Occipital lobe (tissue), 2 donors: ENCODE data around the gene SV2C. TPM values are rescaled to one million over a fixed set of nuclear protein-coding genes. Genes with fewer than 3 reads are reported as not detected.
"Not testable (repeated sequence)": the region's sequence is repeated elsewhere in the genome, so short reads cannot be mapped to it uniquely, and the experiment has no call there.

ENCODE experiments used
- DNase-seq: peaks from one replicate; lab custom pipeline; 2025; lab: John Stamatoyannopoulos, UW
- total RNA-seq: library from RNA; depleted of rRNA; stranded (reverse); fragments of >200 nt; gene quantifications from one replicate; pipeline ENCODE4 v1.2.3, GENCODE V29; 2014

SV2C gene
- total RNA-seq: 1.7 TPM

- peak; percentile 18 for DNase-seq
These were observed at the start of gene SV2C for GRCh38 chr5:76082772-76083554. SV2C (plus strand) TSS chr5:76083383; CDS start chr5:76131751, 48,368 bp downstream.

- not testable (repeated sequence) for DNase-seq
These were observed 45.4 kb upstream of the SV2C start for GRCh38 chr5:76037736-76038151.

GRCh38 chr5:76038212-76038611, 45.0 kb upstream of the SV2C start:
- DNase-seq: no peak

- DNase-seq: no peak
These were observed 42.4 kb upstream of the SV2C start for GRCh38 chr5:76040806-76041205.

GRCh38 chr5:76041863-76042262, 41.3 kb upstream of the SV2C start:
- no peak for DNase-seq

- no peak for DNase-seq
These were observed 36.4 kb upstream of the SV2C start for GRCh38 chr5:76046741-76047140.

GRCh38 chr5:76050134-76050533, 33.0 kb upstream of the SV2C start:
- no peak for DNase-seq

- no peak for DNase-seq
These were observed 20.6 kb upstream of the SV2C start for GRCh38 chr5:76062502-76063041.

- DNase-seq: no peak
These were observed 17.9 kb upstream of the SV2C start for GRCh38 chr5:76065258-76065657.

- DNase-seq: no peak
These were observed 14.0 kb upstream of the SV2C start for GRCh38 chr5:76069061-76069735.

- DNase-seq: no peak
These were observed 8.6 kb upstream of the SV2C start for GRCh38 chr5:76074487-76075065.

- no peak for DNase-seq
These were observed 1.1 kb upstream of the SV2C start for GRCh38 chr5:76081811-76082771.

GRCh38 chr5:76083555-76084495, 642 bp downstream of the SV2C start:
- DNase-seq: no peak

GRCh38 chr5:76084496-76085242, 1.5 kb downstream of the SV2C start:
- DNase-seq: no peak

- no peak for DNase-seq
These were observed 2.0 kb downstream of the SV2C start for GRCh38 chr5:76085243-76085579.

- no peak for DNase-seq
These were observed 2.9 kb downstream of the SV2C start for GRCh38 chr5:76086095-76086494.

- DNase-seq: not testable (repeated sequence)
These were observed 6.0 kb downstream of the SV2C start for GRCh38 chr5:76089156-76089555.

- no peak for DNase-seq
These were observed 8.2 kb downstream of the SV2C start for GRCh38 chr5:76091351-76091750.

- DNase-seq: no peak
These were observed 16.1 kb downstream of the SV2C start for GRCh38 chr5:76099286-76099702.
